OCI-M2 (cell line): ENCODE results near the gene MT1X.
"Not testable (repeated sequence)": the region's sequence is repeated elsewhere in the genome, so short reads cannot be mapped to it uniquely, and the experiment has no call there.

ENCODE experiments used
- DNase-seq: peaks from one replicate; lab custom pipeline; 2025; ENCODE audit not compliant: unreplicated experiment; lab: John Stamatoyannopoulos, UW

The MT1X gene

DNA sequence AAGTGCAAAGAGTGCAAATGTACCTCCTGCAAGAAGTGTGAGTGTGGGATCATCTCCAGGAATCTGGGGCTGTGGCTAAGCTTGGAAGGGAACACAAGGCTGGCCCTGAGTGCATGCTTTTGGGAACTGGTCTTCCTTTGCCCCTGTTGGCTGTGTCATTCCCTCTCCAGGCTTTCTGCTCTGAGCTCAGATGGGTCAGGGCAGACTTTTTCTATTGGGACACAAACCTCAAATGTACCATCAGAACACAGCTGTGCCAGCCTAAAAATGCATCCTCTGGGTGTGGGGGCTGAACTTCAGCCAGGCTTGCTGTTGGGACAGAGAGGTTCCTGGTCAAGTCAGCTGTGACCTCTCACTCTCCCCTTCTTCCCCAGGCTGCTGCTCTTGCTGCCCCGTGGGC lies 29.7 kb upstream of the MT1X start:
- no peak for DNase-seq

DNA sequence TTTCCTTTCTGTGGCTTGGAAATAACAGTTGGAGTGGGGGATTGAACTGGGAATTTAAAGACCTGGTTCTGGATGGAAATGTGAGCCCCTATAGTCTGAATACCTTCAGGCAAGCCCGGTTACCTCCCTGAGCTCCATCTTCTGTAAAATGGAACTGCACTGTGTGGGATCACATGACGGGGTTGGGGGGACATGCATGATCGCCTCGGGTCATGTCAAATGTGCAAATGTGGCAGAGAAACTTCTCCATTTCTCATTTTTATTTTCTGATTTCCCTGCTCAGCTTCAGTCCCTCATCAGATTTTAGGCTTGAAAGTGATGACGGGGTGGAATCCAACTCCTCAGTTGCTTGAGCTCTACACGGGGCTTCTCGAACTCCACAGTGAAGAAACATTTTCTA lies 29.1 kb upstream of the MT1X start:
- no peak for DNase-seq

DNA sequence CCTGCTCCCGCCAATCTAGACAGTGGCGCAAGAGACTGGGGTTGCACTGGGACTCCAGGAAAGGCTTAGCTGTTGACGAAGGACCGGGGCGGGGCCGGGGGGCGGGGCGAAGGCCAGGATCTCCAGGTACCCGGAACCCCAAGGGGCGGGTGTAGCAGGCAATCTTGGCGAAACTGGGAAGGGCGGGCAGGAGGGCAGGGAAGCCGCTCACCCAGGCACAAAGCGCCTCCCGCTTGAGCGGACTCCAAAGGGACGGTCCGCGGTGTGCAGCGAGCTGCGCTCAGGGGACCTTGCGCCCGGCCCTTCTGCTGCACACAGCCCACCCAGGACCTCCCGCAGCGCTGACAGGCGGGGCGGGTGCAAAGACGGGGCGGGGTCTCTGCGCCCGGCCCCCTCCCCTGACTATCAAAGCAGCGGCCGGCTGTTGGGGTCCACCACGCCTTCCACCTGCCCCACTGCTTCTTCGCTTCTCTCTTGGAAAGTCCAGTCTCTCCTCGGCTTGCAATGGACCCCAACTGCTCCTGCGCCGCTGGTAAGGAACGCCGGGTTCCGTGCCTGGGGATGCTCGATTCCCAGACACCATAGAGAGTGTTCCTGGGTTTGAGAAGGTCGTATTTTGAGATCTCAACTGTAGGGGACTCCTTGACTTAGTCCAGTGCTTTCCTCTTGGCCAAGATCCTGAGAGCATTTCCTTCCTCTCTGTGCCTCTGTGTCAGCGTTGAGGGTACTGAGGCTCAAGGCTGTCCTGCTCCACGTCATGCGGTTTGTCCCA lies 24.5 kb upstream of the MT1X start, which contains the start of gene MT1F:
Gene MT1F (plus strand): TSS at position 405 of the 772 bp plus-strand sequence. CDS start 100 bp downstream, at position 505.
- DNase-seq = no peak

DNA sequence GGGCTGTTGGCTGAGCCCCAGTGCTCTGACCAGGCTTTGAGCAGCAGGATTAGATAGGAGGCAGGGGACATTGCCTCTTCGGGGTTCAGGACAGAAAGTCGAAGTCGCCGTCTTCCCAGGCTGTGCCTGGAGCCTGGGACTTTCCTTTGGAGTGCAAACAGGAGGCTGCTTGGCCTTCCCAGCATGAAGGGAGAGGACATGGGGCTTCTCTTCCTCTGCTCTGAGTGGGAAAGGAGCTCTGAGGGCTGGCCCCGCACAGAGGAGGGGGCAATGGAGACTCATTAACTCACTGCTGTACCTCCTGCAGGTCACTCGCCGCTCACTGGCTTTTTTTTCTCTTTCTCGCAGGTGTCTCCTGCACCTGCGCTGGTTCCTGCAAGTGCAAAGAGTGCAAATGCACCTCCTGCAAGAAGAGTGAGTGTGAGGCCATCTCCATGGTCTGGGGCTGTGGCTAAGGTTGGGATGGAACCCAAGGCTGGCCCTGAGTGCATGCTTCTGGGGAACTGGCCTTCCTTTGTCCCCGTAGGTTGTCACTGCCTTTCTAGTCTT lies 23.9 kb upstream of the MT1X start:
- DNase-seq = no peak

DNA sequence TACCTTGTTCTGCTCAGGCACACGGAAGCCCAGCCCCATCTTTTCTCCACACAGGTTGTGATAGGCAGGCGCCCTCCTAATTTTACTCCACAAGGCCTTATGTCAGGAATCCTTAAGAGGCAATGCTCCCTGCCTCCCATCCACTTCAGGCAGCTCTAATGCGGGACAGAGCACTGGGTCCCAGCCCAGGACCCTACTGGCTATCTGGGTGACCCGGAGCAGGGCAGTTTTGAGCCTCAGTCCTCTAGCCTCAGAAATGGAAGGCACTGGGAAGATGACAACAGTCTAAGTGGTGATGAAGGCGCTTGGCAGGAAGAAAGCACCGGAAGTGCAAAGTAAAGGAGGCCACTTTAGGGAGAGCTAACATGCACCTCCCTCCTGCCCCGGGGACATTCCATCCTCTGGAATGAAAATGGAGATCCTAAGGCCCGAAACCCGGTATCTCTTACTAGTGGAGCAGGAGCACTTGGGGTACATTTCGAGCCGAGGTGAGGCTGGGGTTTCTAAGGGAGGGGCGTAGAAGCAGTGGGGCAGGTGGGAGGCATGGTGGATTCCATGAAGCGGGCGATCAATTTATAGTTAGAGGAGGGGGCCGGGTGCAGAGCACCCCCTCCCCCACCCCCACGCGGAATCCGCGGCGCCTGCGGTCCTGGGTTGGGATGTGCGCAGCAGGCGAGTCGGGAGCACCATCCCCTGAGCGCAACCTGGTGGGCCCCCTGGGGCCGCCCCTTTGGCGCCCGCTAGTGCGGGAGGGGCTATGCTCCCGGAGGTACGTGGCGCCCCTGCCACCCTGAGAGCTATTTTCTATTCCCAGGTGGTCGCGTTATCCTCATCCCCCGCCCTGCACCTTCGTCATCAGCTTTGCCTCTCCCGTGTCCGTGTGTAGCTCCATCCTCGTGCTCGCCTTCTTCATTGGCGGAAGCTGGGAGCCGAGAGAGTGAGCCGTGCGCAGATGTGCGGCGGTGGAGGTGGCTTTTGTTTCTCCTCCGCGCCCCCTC lies 19.6 kb upstream of the MT1X start:
- no peak for DNase-seq

DNA sequence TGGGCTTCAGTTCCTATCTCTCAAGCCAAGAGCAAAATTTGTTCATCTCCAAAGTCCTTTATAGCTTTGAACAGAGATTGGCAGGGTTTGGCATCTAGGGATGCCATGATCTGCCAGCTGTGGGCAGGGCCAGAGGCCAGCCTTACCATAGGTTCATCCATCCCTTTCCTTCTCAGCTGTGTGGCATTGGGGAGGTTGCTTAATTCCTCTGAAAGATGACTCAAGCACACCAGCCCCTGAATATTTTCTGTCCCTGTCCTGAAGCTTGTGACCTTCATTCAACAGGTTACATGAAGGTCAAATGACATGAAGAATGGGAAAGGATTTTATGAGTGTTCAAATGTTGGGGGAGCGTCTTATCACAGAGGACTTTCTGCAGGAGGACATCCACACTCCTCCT lies 17.8 kb upstream of the MT1X start:
- no peak for DNase-seq

DNA sequence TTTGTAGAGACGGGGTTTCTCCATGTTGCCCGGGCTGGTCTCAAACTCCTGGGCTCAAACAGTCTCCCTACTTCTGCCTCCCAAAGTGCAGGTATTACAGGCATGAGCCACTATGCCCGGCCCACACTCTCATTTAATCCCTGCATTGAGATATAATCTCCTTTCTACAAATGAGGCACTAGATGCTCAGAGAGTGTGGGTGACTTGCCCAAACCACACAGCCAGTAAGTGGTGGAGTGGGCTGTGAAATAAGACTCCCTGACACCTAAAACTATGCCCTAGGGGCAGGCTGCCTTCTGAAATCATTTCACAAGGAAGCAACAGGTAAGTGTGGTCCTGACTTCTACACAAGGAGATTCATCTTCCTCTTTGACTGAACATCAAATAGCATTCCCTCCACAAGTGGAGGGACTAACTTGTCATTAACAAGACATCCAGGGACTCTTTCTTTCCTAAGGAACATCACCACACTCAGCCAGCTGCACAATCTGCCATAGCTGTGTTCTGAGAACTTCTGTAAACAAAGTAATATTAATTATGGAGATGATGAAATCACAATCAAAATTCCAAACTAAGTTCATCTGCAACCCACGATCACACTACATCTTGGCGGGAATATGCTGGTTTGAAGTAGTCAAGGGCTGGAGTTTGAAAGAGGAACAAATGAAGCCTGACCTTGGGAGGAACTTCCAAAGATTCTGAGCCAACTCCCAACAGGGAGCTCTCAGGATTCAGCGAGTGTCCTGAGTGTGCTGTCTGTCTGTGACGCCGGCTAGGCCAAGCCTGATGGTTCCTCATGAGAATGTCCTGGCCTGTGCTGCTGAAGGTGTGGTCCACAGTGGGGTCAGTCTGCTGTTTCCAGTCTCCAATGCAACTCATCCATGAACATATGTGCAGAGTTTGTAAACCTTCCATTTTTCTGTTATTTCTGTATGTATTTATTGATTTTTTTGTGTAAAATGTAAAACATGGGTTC lies 16.7 kb upstream of the MT1X start:
- not testable (repeated sequence) for DNase-seq

DNA sequence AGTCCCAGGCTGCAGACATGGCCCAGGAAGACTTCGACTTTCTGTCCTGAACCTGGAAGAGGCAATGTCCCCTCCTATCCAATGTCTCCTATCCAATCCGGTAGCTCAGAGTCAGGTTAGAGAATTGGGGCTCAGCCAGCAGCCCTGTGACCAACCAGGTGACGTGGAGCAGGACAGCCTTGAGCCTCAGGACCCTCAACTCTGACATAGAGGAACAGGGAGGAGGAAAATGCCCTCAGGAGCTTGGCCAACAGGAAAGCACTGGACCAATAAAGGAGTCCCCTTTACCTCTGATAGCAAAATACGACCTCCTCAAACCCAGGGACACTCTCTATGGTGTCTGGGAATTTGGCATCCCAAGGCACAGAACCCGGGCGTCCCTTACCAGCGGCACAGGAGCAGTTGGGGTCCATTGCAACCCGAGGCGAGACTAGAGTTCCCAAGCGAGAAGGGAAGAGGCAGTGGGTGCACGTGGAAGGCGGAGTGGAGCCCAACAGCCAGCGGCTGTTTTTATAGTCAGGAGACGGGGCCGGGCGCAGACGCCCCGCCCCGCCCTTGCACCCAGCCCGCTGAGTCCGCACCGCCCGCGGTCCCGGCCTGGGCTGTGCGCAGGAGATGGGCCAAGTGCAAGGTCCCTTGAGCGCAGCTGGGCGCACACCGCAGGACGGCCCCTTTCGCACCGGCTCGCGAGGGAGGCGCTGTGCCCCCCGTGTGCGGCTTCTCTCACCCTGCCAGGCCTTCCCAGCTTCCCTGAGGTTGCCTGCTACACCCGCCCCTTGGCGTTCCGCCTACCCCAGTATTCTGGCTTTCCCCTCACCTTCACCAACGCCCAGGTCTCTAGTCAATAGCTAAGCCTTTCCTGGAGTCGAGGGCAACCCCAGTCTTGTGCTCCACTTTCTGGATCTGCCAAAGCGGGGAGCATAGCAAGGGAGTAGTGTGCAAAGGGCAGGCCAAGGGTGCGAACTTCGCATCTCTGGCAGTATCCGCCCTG lies 14.4 kb upstream of the MT1X start, which contains the start of gene MT1G:
Gene MT1G (minus strand): TSS at position 485 of the 991 bp plus-strand sequence. CDS start 72 bp downstream, at position 413.
- DNase-seq = no peak

DNA sequence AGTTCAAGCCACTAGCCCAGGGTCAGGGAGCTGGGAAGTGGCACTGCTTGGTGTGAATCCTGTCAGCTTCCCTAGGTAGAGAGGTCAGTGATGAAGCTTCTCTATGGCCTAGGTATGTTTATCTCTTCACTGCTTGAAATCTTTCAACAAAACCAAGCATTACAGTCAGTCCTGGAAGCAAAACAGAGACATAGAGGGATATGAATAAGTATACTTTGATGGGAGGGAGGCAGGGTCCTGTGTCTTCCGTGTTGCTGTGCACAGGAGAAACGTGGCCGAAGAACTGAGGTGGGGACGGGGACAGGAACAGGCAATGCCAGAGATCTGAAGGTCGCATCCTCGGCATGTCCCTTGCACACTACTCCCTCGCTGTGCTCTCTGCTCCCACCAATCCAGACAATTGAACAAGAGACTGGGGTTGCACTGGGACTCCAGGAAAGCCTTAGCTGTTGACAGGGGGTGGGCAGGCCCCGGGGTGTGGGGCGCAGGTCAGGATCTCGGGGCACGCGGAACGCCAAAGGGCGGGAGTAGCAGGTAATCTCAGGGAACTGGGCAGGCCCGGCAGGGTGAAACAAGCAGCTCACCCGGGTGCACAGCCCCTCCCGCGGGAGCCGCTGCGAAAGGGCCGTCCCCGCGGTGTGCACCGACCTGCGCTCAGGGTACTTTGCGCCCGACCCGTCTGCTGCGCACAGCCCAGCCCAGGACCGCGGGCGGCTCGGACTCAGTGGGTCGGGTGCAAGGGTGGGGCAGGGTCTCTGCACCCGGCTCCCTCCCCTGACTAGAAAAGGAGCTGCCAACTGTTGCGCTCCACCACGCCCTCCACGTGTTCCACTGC lies 13.0 kb upstream of the MT1X start, which contains the start of gene MT1H:
Gene MT1H (plus strand): TSS at position 810 of the 835 bp plus-strand sequence. CDS start 71 bp downstream, outside the sequence.
- no peak for DNase-seq

DNA sequence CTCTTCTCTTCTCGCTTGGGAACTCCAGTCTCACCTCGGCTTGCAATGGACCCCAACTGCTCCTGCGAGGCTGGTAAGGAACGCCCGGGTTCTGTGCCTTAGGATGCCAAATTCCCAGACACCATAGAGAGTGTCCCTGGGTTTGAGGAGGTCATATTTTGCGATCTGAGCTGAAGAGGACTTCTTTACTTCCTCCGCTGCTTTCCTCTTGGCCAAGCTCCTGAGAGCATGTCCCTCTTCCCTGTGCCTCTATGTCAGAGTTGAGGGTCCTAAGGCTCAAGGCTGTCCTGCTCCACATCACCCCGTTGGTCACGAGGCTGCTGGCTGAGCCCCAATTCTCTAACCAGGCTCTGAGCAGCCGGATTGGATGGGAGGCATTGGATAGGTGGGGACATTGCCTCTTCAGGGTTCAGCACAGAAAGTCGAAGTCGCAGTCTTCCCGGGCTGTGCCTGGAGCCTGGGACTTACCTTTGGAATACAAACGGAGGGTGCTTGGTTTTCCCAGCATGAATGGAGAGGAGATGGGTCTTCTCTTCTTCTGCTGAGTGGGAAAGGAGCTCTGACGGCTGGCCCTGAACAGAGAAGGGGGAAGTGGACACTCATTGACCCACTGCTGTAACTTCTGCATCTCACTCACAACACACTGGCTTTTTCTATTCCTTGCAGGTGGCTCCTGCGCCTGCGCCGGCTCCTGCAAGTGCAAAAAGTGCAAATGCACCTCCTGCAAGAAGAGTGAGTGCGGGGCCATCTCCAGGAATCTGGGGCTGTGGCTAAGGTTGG lies 12.2 kb upstream of the MT1X start:
- no peak for DNase-seq

DNA sequence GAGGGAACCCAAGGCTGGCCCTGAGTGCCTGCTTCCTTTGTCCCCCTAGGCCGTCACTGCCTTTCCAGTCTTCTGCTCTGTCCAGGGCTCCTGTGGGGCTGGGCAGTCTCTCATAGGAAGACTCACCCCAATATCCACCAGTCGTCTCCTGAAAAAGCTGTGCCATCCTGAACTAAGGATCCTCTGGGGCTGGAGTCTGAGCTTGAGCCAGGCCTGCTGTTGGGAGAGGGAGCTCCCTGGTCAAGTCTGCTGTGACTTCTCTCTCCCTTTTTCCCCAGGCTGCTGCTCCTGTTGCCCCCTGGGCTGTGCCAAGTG lies 11.7 kb upstream of the MT1X start:
- DNase-seq = no peak

DNA sequence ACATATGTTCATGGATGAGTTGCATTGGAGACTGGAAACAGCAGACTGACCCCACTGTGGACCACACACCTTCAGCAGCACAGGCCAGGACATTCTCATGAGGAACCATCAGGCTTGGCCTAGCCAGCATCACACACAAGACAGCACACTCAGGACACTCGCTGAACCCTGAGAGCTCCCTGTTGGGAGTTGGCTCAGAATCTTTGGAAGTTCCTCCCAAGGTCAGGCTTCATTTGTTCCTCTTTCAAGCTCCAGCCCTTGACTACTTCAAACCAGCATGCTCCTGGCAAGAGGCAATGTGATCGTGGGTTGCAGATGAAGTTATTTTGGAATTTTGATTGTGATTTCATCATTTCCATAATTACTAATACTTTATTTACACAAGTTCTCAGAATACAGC lies 10.6 kb upstream of the MT1X start:
- not testable (repeated sequence) for DNase-seq

DNA sequence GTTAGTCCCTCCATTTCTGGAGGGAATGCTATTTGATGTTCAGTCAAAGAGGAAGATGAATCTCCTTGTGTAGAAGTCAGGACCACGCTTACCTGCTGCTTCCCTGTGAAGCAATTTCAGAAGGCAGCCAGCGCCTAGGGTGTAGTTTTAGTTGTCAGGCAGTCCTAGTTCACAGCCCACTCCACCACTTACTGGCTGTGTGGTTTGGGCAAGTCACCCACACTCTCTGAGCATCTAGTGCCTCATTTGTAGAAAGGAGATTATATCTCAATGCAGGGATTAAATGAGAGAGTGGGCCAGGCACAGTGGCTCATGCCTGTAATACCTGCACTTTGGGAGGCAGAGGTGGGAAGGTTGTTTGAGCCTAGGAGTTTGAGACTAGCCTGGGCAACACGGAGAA lies 10.1 kb upstream of the MT1X start:
- not testable (repeated sequence) for DNase-seq

DNA sequence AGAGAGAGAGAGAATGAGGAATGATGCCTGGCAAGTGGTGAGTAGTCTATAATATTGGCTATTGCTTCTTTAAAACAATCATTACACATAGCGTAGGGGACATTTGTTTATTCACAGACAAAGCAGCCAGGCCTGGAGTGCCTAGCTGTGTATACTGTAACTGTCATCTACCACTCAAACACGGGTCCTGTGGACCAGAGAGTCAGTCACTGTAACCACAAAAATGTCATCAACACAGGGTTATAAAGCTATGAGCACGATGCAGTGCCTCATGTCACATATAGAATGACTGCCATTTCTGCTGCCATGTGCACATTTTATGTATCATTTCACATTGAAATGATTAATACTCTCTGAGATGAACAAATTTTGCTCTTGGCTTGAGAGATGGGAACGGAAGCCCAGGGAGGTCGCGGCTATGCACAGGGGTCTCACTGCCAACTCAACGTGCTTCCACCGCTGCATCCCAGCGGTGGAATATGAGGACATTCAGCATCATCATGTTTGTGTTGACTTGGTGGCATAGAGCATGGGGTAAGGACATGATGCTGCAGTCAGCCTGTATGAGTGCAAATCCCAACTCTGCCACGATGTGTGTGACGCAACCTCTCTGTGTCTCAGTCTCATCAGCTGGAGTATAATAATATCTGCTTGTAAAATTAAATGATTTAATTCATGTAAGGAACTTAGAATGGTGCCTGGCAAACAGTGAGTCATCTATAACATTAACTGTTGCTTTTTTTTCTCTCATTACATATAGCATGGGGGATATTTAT lies 9.3 kb upstream of the MT1X start:
- DNase-seq = no peak

DNA sequence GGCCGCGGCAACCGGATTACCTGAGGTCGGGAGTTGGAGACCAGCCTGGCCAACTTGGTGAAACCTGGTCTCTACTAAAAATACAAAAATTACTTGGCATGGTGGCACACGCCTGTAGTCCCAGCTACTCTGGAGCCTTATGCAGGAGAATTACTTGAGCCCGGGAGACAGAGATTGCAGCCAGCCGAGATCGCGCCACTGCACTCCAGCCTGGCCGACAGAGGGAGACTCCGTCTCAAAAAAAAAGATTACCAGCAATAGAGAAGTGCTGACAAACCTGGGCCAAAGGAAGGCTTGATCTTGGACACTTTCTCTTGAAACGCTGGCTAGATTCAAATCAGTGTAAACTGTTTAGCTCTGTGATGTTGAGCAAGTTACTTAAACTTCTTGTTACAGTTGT lies 8.3 kb upstream of the MT1X start:
- DNase-seq = no peak

DNA sequence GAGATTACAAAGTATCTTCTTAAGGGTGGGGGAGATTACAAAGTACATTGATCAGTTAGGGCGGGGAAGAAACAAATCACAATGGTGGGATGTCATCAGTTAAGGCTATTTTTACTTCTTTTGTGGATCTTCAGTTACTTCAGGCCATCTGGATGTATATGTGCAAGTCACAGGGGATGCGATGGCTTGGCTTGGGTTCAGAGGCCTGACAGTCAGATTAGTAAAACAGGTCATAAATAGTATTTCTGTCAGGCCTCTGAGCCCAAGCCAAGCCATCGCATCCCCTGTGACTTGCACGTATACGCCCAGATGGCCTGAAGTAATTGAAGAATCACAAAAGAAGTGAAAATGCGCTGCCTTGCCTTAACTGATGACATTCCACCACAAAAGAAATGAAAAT lies 7.7 kb upstream of the MT1X start:
- DNase-seq = not testable (repeated sequence)
